ENCODE data around the gene TTC13. TPM values are rescaled to one million over a fixed set of nuclear protein-coding genes. Genes with fewer than 3 reads are reported as not detected.

TTC13 gene
- total RNA-seq, 3 donors from 2014 or later, result 20.5 to 26.6 (median 22.0) TPM

GRCh38 chr1:230909974-230910754 lies 68.5 kb downstream of the TTC13 start:
- peak; percentile 60 to 68 for DNase-seq (ENCODE audit: low spot score in 2 of 2)
- intact Hi-C loops (cut with DNase I; ENCODE audit: low total_unique reads), result no loop called here

GRCh38 chr1:230907472-230908205 lies 71.0 kb downstream of the TTC13 start:
- Histone ChIP-seq H3K4me3 (no peak overlapping the region), H3K27ac (peak overlapping the region; percentile 32 to 35), H3K36me3 (no peaks in the 10 kb centered on the region), H3K27me3 (no peaks in the 10 kb centered on the region), H3K4me1 (no peaks in the 10 kb centered on the region), H3K9me3 (no peaks in the 10 kb centered on the region)
- TF ChIP-seq POLR2A (IDR thresholded peaks at IDR 0.05) (no peak), CTCF (IDR thresholded peaks at IDR 0.05) (no peak), POLR2AphosphoS5 (IDR thresholded peaks at IDR 0.05) (no peak)
- intact Hi-C loops (cut with DNase I; ENCODE audit: low total_unique reads), result no loop called here
- DNase-seq (ENCODE audit: low spot score in 2 of 2), result no peak

More at GRCh38 chr1:230909974-230910754, 68.5 kb downstream of the TTC13 start:
- peak in 1 of 3 donors; percentile 19 for TF ChIP-seq POLR2AphosphoS5 (IDR thresholded peaks at IDR 0.05)
- no peak for TF ChIP-seq CTCF (IDR thresholded peaks at IDR 0.05)
- TF ChIP-seq POLR2A (IDR thresholded peaks at IDR 0.05), result no peak
- H3K36me3 ChIP-seq, result no peaks in the 10 kb centered on the region
- H3K9me3 ChIP-seq, result no peaks in the 10 kb centered on the region
- peak overlapping the region; percentile 37 to 49 for H3K27ac ChIP-seq
- no peaks in the 10 kb centered on the region for H3K27me3 ChIP-seq
- no peaks in the 10 kb centered on the region for H3K4me1 ChIP-seq
- H3K4me3 ChIP-seq, result no peak overlapping the region

GRCh38 chr1:230906226-230906625 lies 72.4 kb downstream of the TTC13 start:
- Histone ChIP-seq H3K36me3 (no peaks in the 10 kb centered on the region), H3K27ac (no peak overlapping the region), H3K4me1 (no peaks in the 10 kb centered on the region), H3K9me3 (no peaks in the 10 kb centered on the region), H3K4me3 (no peak overlapping the region), H3K27me3 (no peaks in the 10 kb centered on the region)
- no peak for TF ChIP-seq POLR2AphosphoS5 (IDR thresholded peaks at IDR 0.05)
- no peak for TF ChIP-seq CTCF (IDR thresholded peaks at IDR 0.05)
- no peak for TF ChIP-seq POLR2A (IDR thresholded peaks at IDR 0.05)
- no peak for DNase-seq (ENCODE audit: low spot score in 2 of 2)
- intact Hi-C loops (cut with DNase I; ENCODE audit: low total_unique reads), result no loop called here

- Histone ChIP-seq H3K27ac (peak overlapping the region in 1 of 2 donors; percentile 54), H3K9me3 (no peaks in the 10 kb centered on the region), H3K27me3 (no peaks in the 10 kb centered on the region), H3K36me3 (no peaks in the 10 kb centered on the region), H3K4me1 (no peaks in the 10 kb centered on the region), H3K4me3 (no peak overlapping the region)
- no peak for TF ChIP-seq CTCF (IDR thresholded peaks at IDR 0.05)
- TF ChIP-seq POLR2AphosphoS5 (IDR thresholded peaks at IDR 0.05), result no peak
- TF ChIP-seq POLR2A (IDR thresholded peaks at IDR 0.05), result no peak
- intact Hi-C loops (cut with DNase I; ENCODE audit: low total_unique reads), result no loop called here
- DNase-seq (ENCODE audit: low spot score in 2 of 2), result no peak
Observed at GRCh38 chr1:230905733-230906132, 72.9 kb downstream of the TTC13 start.

Measured in breast epithelium (tissue), 4 donors.